Adrenal gland (tissue), 12 donors: ENCODE results near the gene NIN. TPM values are rescaled to one million over a fixed set of nuclear protein-coding genes. Genes with fewer than 3 reads are reported as not detected.

ENCODE experiments used
- DNase-seq, 7 donors: peaks; one replicate each; pipeline ENCODE4 v3.0.0-alpha.2; 2019 to 2020
- H3K27ac ChIP-seq, 5 donors: fragments of 200-600 bp; sonication (generic) in 4 of 5; 1 replicate in 3 of 5; 2 replicates in 2 of 5; pipeline versions ENCODE4 v1.5.1 to v1.8.0; 2016 to 2020; ENCODE audit warnings: mild to moderate bottlenecking in 1 of 5
- H3K27me3 ChIP-seq: fragments of 200-600 bp; 2 replicates; pipeline ENCODE4 v1.8.0; 2021
- H3K36me3 ChIP-seq, 2 donors: fragments of 200-600 bp; replicated peaks in 1 of 2; 1 replicate in 1 of 2; 2 replicates in 1 of 2; pipeline versions ENCODE4 v1.5.1 to v1.8.0; 2018 to 2022
- H3K4me1 ChIP-seq, 2 donors: fragments of 200-600 bp; replicated peaks in 1 of 2; 1 replicate in 1 of 2; 2 replicates in 1 of 2; pipeline versions ENCODE4 v1.5.1 to v1.8.0; 2018 to 2021
- H3K4me3 ChIP-seq, 4 donors: fragments of 200-600 bp; sonication (generic) in 3 of 4; one replicate each; pipeline ENCODE4 v1.5.1; 2016 to 2018
- H3K9me3 ChIP-seq, 3 donors: fragments of 200-600 bp; sonication (generic) in 1 of 3; replicated peaks in 1 of 3; 1 replicate in 2 of 3; 2 replicates in 1 of 3; pipeline versions ENCODE4 v1.5.1 to v1.8.0; 2016 to 2021
- POLR2A ChIP-seq, 2 donors: fragments of 450-650 bp; IDR thresholded peaks; one replicate each; pipeline ENCODE4 v1.6.1; 2017; ENCODE audit warnings: antibody characterized with exemption in 2 of 2, mild to moderate bottlenecking in 2 of 2, moderate library complexity in 1 of 2
- WGBS, 4 donors: extraction: QIAGEN DNeasy Blood & Tissue Kit in 2 of 4; methylation state at CpG; one replicate each; pipeline versions ENCODE4 v1.1.5 to v1.1.7; 2013 to 2017; 5-methylcytosine and 5-hydroxymethylcytosine counted together
- intact Hi-C, 2 donors: fragments of 100-400 bp; cut with DNase I; formaldehyde crosslinking; loops; one replicate each; pipeline versions ENCODE4 v1.14.1 to v1.15.0; 2022 to 2023
- polyA plus RNA-seq, 3 donors: library from polyadenylated mRNA; stranded (reverse); fragments of 200-250 nt in 2 of 3; fragments of 350-450 nt in 1 of 3; fragmentation: Illumina TruSeq in 1 of 3; extraction: RNeasy Lipid Tissue Mini Kit (QIAGEN cat#74804) in 1 of 3; gene quantifications; one replicate each; pipeline ENCODE4 v1.2.3, GENCODE V29; 2013 to 2014
- total RNA-seq, 9 donors: library from RNA; depleted of rRNA in 4 of 9; stranded (reverse); fragments of >200 nt in 4 of 9; fragments of 120-200 nt in 1 of 9; fragmentation: NEBNext Ultra II Directional in 1 of 9; extraction: Animal tissue kit (Norgen Biotek cat#: 25700) in 1 of 9; gene quantifications; one replicate each; pipeline versions ENCODE4 v1.1.0 to v1.2.4, GENCODE V29; 2013 to 2023
- TF ChIP-seq, protein P1 (sequence below), 6 experiments: fragments of 450-650 bp in 4 of 6; fragments of 200-600 bp in 2 of 6; sonication (generic) in 1 of 6; IDR thresholded peaks; 1 replicate in 5 of 6; 2 replicates in 1 of 6; pipeline versions ENCODE4 v1.5.1 to v1.8.0; 2016 to 2021; ENCODE audit warnings: antibody characterized with exemption in 6 of 6, mild to moderate bottlenecking in 2 of 6, moderate library complexity in 1 of 6
- donor health status: healthy with polysubstance abuse.
- donor health status: Bipolar disorder and iron deficiency.
- donor health status: DM: yes; HTN: yes; CAD: no.
- donor health status: DM: no; HTN: no; CAD: no.
- donor health status: DM: no; HTN: no; CAD: no.
- donor health status: DM: yes; HTN: yes; CAD: no.

NIN gene
- total and polyA plus RNA-seq, 12 donors, result 3.0 to 66.1 (median 17.9) TPM

DNA sequence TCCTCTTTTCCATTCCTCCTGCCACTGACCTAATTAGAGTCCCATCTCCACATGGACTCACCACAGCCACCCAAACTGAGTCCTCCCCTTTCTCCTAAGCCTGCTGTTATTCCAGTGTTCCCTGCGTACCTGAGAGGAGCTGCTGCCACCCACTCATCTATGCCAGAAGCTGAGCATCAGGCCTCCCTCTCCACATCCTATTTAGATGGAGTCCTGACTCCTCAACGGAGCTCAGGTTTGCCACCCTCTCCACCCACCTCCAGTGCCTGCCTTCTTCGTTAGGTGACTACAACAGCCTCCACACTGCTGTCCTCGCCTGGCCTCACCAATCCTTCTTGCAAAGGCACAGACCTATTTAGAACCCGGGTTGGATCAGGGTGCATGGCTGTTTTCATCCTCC, 25.7 kb upstream of the NIN start:
- intact Hi-C loops, result loop anchor here in 1 of 2 donors (10.0 kb wide), 1 partner anchor 252 kb away; no protein-coding TSS in a partner anchor
- DNase-seq, result no peak
- Histone ChIP-seq H3K27ac (no peak overlapping the region), H3K36me3 (no peaks in the 10 kb centered on the region), H3K27me3 (no peaks in the 10 kb centered on the region), H3K9me3 (no peaks in the 10 kb centered on the region), H3K4me3 (no peak overlapping the region), H3K4me1 (peaks cover 0 to 6% of the 10 kb centered on the region in 2 donors)
- TF ChIP-seq, protein P1, sequence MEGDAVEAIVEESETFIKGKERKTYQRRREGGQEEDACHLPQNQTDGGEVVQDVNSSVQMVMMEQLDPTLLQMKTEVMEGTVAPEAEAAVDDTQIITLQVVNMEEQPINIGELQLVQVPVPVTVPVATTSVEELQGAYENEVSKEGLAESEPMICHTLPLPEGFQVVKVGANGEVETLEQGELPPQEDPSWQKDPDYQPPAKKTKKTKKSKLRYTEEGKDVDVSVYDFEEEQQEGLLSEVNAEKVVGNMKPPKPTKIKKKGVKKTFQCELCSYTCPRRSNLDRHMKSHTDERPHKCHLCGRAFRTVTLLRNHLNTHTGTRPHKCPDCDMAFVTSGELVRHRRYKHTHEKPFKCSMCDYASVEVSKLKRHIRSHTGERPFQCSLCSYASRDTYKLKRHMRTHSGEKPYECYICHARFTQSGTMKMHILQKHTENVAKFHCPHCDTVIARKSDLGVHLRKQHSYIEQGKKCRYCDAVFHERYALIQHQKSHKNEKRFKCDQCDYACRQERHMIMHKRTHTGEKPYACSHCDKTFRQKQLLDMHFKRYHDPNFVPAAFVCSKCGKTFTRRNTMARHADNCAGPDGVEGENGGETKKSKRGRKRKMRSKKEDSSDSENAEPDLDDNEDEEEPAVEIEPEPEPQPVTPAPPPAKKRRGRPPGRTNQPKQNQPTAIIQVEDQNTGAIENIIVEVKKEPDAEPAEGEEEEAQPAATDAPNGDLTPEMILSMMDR (IDR thresholded peaks at IDR 0.05), result no peak
- TF ChIP-seq POLR2A (IDR thresholded peaks at IDR 0.05), result no peak
- WGBS, 4 donors, result 80 to 89% (median 87%) methylated on average over 5 of the region's 5 CpGs

DNA sequence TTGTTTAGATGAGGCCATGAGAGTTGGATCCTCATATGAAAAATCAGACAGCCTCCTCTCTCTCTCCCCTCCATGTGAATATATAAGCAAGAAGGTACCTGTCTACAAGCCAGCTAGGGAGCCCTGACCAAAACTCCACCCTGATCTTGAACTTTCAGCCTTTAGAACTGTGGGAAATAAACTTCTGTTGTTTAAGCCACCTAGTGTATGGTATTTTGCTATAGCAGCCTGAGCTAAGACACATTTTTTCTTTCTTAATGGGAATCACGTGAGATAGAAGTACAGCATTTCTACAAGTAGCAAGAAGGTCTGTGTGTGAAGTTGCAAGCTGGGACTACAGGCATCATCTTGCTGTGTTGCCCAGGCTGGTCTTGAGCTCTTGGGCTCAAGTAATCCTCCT, 24.6 kb upstream of the NIN start:
- peaks cover 0 to 6% of the 10 kb centered on the region in 2 donors for H3K4me1 ChIP-seq
- no peak overlapping the region for H3K4me3 ChIP-seq
- intact Hi-C loops, result loop anchor here in 1 of 2 donors (10.0 kb wide), 1 partner anchor 251 kb away; no protein-coding TSS in a partner anchor
- H3K9me3 ChIP-seq, result no peaks in the 10 kb centered on the region
- DNase-seq, result no peak
- H3K36me3 ChIP-seq, result no peaks in the 10 kb centered on the region
- WGBS, 4 donors, result 59 to 80% (median 73%) methylated on average over 1 of the region's 1 CpG
- no peaks in the 10 kb centered on the region for H3K27me3 ChIP-seq
- no peak overlapping the region for H3K27ac ChIP-seq
- no peak for TF ChIP-seq POLR2A (IDR thresholded peaks at IDR 0.05)
- TF ChIP-seq, protein P1 (IDR thresholded peaks at IDR 0.05), result no peak

GRCh38 chr14:50854521-50854920, 23.6 kb upstream of the NIN start:
- 71 to 83% (median 79%) methylated on average over 5 of the region's 5 CpGs for WGBS, 4 donors
- TF ChIP-seq, protein P1 (IDR thresholded peaks at IDR 0.05), result no peak
- TF ChIP-seq POLR2A (IDR thresholded peaks at IDR 0.05), result no peak
- no peak overlapping the region for H3K27ac ChIP-seq
- DNase-seq, result no peak
- intact Hi-C loops, result loop anchor here in 1 of 2 donors (10.0 kb wide), 1 partner anchor 250 kb away; no protein-coding TSS in a partner anchor
- H3K4me1 ChIP-seq, result peaks cover 0 to 4% of the 10 kb centered on the region in 2 donors
- H3K4me3 ChIP-seq, result no peak overlapping the region
- no peaks in the 10 kb centered on the region for H3K36me3 ChIP-seq
- no peaks in the 10 kb centered on the region for H3K9me3 ChIP-seq
- no peaks in the 10 kb centered on the region for H3K27me3 ChIP-seq

DNA sequence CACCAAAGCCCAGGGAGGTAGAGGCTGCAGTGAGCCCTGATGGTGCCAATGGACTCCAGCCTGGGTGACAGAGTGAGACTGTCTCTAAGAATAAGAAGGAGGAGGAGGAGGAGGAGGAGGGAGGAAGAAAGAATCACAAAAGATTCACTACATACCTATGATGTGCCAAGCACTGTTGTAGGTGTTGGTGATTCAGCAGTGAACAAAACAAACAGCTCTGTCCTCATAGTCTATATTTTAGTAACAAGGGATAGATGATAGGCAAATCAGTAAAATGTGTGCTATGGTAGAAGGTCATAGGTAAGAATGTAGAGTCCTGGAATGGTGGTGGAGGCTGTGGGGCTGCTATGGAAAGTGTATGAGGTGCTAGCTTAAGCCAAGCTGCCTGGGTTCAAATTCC, 22.9 kb upstream of the NIN start:
- H3K9me3 ChIP-seq, result no peaks in the 10 kb centered on the region
- intact Hi-C loops, result loop anchor here in 1 of 2 donors (10.0 kb wide), 1 partner anchor 249 kb away; no protein-coding TSS in a partner anchor
- no peak overlapping the region for H3K4me3 ChIP-seq
- H3K27me3 ChIP-seq, result no peaks in the 10 kb centered on the region
- H3K4me1 ChIP-seq, result no peaks in the 10 kb centered on the region
- TF ChIP-seq POLR2A (IDR thresholded peaks at IDR 0.05), result no peak
- TF ChIP-seq, protein P1 (IDR thresholded peaks at IDR 0.05), result no peak
- H3K36me3 ChIP-seq, result no peaks in the 10 kb centered on the region
- H3K27ac ChIP-seq, result no peak overlapping the region
- no peak for DNase-seq
